NCI-H774 (cell line): ENCODE measurements around the gene HAO1.
"Not testable (repeated sequence)": the region's sequence is repeated elsewhere in the genome, so short reads cannot be mapped to it uniquely, and the experiment has no call there.

Source experiments
- DNase-seq: peaks from one replicate; lab custom pipeline; 2025; lab: John Stamatoyannopoulos, UW

Gene HAO1

DNA sequence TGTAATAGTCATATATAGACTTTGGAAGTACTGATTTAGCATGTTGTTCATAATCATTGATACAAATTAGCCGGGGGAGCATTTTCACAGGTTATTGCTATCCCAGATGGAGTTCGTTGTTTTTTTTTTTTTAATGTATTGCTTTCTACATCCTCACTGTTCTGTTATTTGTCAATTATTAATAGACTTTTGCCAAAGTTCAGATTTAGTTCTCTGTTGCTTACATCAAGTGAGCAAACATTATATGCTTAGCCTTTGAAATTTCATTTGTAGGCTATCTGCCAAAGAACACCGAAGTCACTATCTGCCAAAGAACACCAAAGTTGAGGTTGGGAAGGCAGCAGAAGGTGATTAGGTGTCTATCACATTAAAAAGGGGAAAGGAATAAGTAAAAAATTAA is at the start of gene HAO1:
HAO1 (minus strand) TSS at position 118 of the 400 bp plus-strand sequence; CDS start at position 82, 36 bp downstream.
- no peak for DNase-seq

DNA sequence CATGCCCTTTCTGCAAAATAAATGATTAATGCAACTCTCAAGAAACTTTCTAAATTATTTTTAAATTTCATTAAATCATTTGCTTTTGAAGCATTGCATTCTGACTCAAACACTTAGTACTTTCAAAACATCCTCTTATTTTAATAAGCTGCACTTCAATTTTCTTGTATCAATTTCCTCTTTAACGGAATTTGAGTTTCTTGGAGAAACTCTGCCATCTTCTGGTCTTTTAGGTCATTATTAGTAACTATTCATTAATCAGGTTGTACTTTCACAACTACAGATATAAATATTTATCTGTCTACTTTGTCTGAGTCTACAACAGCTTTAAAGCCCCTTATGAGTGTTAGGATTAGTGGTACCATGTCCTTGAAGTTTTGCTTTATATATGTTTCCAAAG is 49.1 kb upstream of the HAO1 start:
- no peak for DNase-seq

DNA sequence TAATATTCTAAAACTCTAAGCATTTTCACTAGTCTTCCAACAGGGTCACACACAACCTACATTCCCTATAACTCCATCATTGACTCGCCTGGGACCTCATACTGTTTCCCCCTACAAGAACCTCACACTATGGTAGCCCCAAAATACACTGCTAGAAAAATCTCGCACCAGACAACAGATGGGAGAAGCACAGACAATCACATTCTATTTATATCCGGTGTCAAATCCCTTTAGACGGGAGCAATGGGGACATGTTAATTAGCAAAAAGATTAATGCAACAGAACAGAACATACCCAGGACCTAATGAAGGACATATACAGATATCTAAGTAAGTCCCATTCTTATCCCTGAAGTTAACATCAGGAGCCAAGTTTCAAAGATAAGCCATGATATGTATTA is 45.7 kb upstream of the HAO1 start:
- DNase-seq: no peak

DNA sequence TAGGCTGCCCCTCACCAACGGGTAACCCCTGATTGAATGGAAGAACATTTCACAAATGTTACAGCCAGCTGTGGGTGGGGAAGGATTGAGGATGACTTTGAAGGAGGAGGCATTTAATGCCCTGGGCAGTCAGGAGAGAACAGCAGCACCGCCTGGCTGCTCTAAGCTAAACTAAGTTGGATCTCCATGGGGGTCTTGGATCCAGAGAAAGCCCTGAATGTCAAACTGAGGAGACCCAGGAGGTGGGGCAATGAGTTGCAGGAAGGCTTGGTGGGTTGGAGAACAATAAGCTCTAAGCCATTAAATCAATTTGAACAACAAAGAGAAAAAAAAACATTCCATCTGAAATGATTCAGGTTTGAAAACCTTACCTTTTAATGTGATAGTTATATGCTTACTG is 43.9 kb upstream of the HAO1 start:
- no peak for DNase-seq

DNA sequence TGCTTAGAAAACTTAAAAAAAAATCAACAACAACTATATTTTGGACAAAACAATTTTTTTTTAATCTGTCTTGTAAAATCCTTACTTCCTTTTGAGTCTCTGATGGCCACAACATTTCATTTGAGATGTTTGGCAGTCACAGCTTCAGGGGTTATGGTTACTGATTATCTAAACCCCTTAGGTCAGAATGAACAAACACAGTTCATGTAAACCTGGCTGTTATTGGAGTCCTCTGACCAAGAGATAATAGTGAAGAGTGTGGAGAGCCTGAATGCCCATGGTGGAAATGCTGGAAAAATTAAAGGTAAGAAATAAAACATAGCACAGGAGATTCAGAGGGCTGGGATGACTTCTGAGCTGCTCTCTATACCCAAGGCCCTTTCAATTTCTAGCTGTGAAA is 41.1 kb upstream of the HAO1 start:
- DNase-seq: no peak

DNA sequence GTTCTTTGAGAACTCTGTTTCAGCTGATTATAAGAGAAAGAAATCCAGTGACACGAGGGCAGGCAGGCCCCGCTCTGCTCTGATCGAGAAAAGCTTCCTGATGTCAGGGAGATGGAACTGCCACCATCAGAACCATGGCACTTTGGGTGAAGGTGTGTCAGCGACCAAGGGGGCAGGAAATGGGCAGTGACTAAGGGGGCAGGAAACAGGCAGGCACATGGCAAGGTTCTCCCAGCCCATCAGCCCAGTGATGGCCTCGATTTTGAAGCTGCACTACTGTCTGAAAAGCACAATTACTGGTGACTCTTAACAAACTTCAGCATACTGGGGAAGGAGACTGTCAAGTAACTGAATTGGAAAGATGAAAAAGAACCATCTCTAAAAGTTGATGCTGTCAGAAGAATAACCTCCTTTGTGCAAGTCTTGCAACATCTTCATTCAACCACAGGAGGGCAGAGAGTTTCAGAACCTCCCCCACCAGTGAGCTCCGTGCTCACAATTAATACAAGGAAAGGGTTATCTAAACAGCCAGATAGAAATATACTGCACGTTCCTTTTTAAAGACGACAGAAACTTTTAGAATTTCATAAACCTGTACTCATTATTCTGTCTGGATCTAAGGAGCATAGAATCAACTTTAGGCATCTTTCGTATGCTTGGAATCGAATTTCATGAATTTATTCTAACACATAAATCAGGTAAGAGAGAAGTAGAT is 40.2 kb upstream of the HAO1 start:
- DNase-seq: no peak

DNA sequence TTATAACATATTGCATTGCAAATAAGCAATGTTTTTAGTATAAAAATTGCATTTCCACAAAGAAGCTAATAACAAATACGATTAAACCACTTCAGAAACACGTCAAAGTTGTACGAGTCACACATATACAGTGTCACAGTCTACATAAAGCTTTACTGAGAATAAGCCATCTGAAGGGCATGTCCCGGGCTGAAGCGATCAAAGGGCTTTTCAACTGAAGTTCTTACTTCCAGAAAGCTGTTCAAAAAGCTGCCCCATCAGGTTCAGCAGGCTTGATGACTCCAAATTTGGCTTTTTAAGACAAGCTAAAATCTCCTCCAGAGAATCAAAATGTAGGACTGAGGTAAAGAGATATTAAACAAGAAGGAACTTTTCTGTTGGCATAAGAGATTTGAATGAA is 37.5 kb upstream of the HAO1 start:
- DNase-seq: no peak

DNA sequence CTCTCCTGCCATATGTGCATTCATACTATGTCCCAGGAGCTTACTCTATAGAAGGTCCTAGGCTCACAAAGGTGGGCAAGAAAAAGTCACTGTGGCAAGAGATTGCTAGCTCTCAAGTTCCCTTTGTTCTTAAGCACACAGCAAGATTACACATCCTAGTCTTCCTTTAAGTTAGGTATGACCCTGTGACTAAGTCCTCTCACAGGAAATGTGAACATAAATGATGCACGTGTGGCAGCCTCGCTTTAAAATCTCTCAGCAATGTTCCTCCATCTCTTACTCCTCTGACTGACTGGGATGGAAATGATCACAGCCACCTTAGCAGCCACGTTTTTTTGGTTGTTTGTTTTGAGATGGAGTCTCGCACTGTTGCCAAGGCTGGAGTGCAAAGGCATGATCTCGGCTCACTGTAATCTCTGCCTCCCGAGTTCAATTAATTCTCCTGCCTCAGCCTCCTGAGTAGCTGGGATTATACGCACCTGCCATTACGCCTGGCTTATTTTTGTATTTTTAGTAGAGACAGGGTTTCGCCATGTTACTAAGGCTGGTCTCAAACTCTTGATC is 35.7 kb upstream of the HAO1 start:
- no peak for DNase-seq

DNA sequence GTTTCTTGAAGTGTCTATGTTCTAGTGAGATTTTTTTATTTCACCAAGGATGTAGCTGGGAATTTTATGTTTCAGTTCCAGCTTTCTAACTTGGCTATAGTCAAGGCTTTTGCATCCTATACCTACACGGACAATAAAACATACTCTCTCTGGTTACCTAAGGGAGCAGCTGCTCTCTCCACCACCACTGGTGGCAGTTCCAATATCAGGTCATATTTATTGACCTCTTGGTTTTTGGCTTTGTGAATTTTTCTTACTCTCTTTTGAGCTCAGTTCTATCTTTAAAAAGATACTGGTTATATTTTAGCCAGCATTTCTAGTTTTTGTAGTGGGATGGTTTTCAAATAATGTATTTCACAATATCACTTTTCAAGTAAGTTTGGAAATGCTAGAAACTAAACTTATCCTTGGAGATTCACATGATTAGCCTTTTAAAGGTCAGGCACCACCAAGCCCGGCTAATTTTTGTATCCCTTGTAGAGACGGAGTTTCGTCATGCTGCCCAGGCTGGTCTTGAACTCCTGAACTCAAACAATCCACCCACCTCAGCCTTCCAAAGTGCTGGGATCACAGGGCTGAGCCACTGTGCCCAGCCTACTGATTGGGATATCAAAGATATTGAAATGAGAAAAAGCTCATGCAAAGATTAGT is 34.7 kb upstream of the HAO1 start:
- DNase-seq: no peak

DNA sequence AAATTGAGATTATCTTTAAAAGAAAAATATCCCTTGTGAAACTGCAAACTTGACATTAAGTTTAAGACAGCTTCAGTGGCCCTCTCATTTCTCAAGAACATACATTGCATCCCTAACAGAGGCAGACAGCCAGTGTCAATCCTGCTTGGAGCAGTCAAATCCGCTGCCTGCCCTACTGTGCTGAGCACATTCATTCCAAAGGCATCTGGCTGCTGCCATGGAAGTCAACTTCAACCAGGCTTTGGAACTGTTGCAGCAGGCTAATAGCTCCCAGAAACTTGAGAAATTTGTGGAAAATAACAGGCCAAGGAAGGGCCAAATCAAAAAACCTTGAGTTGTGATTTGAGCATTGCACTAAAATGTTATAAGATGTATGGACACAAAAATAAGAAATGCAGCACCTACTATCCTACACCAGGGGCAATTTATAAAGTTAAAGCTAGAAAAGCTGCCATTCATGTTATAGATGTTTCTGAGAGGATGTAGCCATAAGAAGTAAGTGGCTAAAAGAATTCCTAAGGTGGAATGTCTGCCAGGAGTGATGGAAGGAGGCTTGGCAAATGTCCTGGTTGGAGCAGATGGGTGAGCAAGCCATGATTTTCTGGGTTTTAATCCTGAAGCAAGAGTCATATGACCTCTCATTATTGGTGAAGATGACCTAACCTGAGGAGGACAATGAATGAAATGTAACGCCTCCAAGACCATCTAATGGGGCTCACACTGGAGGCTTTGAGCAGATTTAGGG is 31.4 kb upstream of the HAO1 start:
- DNase-seq: no peak

DNA sequence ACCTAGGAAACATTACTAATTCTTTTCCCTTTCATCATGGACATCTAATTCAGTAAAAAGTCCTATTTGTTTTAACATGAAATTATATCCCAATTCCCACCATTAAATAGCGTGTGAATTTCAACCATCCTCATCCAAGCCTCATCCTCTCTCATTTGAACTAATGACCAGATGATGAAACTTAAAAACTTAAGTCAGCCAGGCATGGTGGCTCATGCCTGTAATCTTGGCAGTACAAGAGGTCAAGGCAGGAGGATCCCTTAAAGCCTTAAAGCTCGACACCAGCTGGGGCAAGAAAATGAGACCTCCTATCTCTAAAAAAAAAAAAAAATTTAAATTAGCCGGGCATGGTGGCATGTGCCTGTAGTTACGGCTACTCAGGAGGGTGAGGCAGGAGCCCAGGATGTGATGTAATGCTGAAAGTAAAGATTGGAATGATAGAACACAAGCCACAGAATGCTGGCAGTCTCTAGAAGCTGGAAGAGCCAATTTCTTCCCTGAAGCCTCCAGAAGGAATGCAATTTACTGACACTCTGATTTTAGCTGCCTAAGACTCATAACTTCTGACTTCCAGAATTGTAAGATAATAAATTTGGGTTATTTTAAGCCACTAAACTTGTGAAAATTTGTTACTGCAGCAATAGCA is 27.1 kb upstream of the HAO1 start:
- no peak for DNase-seq

DNA sequence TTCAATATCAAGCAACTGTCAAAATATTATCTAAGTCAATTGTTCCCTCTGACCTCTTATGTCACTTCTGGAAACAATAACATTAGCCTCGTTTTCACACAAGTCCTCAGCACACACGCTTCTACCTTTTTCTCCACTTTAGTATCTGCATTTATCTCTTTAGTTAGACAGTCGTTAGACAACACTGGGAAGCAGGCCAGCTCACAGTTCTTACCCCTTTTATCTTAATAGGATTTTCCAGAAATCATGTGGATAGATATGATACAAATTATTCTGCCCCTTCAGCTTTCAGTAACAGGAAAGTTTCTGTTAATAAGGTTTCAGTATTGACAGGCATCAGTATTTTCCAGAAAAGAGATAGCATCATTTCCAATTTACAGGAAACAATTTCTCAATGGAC is 25.9 kb upstream of the HAO1 start:
- DNase-seq: no peak

DNA sequence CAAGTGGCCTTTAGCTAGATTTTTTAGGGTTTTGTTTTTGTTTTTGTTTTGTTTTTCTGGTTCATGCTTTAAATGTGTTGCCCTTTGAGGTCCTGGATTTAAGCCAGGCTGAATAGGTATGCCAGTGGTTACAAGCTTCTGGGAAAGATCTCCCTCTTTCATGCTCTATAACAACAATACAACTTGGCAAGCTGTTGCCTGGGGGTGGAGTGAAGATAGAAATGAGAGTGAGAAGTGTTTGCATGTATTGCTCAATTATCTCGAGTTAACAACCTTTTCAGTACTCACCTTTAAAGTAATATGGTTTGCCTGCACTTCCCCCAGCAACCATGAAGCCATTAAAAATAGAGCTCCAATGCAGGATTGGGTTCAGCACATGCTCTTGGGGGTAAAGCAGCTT is 19.2 kb upstream of the HAO1 start:
- DNase-seq: peak; percentile 20

DNA sequence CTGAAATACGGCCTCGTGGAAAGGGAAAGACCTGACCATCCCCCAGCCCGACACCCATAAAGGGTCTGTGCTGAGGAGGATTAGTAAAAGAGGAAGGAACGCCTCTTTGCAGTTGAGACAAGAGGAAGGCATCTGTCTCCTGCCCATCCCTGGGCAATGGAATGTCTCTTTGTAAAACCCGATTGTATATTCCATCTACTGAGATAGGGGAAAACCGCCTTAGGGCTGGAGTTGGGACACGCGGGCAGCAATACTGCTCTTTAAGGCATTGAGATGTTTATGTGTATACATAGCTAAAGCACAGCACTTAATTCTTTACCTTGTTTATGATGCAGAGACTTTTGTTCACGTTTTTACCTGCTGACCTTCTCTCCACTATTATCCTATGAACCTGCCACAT is 16.3 kb upstream of the HAO1 start:
- DNase-seq: not testable (repeated sequence)

DNA sequence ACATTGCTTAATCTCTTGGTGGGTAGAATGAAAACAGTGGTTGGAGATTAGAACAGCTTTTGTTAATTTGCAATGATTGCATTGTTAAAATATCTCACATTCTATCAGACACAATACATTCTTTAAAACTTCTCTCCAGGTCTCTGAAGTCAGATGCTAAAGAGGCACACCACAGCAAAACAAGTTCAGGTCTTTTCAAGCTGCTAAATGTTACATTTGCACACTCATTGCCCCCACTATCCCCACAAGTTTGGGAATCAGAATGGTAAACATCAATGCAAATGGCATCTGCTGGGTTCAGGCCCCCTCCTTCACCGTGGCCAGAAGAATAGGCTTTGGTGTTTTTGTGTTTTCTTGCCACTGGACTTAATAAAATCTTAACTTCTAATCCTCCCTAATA is 10.1 kb upstream of the HAO1 start:
- DNase-seq: no peak

DNA sequence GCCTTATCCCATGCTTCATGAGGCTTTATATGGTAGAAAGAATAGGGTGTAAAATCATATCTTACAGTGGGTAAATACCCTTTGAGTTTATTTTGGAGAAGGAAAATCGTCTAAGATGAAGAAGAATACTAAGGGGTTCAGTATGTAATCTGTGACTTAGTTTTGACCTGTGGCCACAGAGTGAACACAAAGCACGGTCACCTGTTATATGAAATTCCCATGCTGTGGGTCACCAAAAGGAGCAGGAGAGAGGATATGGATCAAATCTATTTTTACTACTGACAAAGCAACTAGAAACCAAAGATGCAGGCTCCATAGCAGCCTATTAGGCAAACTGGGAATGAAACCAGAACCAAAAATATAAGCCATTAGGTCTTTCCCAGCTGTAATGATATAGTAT is 3.6 kb upstream of the HAO1 start:
- DNase-seq: no peak

DNA sequence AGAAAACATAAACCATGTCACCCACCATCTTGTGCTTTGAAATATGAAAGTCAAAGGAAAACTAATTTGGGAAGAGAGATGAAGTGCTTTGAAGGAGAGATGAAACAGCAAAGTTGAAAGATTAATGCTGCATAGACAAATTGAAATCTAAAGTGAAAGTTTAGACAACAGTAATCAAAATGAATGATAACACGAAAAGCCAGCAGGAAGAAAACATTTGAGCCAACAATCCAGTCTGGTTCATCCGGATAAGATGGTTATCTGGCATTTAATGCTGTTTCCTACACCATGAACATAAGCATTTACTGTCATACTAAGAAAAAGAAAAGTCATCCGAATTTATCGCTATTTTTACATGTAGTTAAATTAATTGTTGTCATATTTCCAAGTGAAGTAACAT is 595 bp downstream of the HAO1 start:
- DNase-seq: no peak

DNA sequence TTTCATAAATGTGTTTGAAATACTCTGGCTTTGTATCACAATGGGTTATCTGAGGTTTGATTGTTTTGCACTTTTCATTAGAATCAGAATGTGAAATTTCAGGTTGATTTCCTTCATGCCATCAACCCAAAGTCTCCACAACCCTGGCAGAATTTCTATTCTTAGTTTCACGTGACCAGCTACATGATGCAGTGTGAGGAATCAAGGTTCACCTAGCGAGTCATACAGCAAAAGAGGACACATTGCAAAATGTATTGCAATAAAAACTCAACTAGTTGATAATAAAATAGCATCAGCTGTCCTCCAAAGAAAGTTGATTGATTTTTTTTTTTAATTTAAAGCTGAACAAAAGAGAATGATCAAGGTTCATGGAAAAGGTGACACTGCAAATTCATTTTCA is 2.2 kb downstream of the HAO1 start:
- no peak for DNase-seq

DNA sequence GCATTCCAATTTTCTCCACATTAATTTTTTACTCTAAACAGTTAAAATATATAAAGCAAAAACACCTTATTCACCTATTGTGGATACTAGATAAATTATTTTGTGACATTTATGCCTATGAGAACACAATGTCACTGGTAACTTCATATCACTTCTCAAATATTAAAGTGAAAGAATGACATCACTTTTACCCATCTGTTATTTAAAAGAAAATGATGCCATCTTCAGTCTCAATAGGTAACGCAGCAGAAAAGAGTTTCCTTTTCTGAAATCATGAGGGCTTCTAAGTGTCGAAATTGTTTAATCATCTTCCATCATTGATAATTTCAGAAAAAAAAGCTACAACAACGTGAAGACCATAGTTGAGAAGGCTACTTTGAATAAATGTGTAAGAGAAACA is 2.9 kb downstream of the HAO1 start:
- DNase-seq: no peak

DNA sequence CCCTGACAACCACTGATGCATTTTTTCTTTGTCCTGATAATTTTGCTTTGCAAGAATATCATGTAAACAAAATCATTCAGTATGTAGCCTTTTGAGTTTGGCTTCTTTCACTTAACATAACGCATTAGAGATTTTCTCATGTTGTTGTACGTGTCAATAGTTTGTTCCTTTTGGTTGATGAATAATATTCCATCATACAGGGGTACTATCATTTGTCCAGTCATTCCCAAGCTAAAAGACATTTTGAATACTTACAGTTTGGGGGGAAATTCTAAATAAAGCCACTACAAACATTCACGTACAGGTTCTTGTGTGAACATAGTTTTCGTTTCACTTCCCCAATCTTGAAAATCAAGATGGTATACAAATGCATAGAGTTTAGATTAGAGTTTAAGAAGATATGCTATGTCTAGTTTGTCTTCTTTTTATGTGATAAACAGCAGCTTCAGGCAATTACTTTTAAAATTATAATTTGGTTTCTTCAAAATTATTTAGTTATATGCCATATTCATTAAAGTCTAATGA is 5.2 kb downstream of the HAO1 start:
- DNase-seq: no peak

DNA sequence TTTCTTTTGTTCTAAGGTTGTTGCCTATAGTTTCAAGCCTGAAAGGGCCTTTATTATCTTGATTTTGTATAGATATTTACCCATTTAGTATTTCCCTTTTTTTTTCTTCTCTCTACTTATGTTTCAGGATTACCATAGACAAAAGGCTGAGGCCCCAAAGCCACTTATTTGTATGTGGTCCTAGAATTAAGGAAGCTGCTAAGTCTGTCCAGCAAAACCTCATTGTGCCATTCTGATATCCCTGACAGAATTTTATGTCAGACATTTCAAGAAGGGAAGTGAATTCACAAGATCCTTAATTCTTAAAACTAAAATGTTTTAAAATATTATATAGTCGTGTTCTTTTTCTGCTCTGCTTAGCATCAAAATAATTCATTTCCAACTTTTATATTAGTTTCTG is 6.9 kb downstream of the HAO1 start:
- DNase-seq: no peak

DNA sequence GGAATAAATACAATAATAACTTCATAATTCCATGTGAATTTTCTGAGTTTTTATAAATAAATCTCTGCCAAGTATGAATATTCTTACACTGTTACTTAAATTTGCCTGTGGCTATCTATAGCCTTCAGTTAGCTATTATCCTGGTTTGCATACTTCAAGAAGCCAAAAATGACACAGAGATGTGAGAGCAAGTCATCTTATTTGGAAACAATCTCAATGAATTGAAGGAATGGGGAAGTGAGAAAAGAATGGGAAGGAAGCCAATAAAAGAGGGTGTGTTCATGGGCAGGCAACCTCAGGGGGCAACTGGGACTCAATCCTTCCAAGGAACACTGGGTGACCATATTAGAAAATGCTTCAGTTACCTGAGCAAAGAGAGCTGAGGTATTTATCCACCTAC is 9.9 kb downstream of the HAO1 start:
- DNase-seq: no peak
